ENCODE measurements around the gene LBR.

The LBR gene

GRCh38 chr1:225442123-225442505, 14.3 kb upstream of the LBR start:
- no peak for DNase-seq

- DNase-seq, result peak; percentile 39
Observed at GRCh38 chr1:225441314-225442122, 13.7 kb upstream of the LBR start.

- no peak for DNase-seq
Observed at GRCh38 chr1:225440380-225441221, 12.8 kb upstream of the LBR start.

GRCh38 chr1:225437710-225438437, 10.0 kb upstream of the LBR start:
- DNase-seq, result peak; percentile 47

- no peak for DNase-seq
Observed at GRCh38 chr1:225435957-225436392, 8.1 kb upstream of the LBR start.

GRCh38 chr1:225435487-225435886, 7.6 kb upstream of the LBR start:
- no peak for DNase-seq

- no peak for DNase-seq
Observed at GRCh38 chr1:225435076-225435475, 7.2 kb upstream of the LBR start.

- no peak for DNase-seq
Observed at GRCh38 chr1:225434046-225434445, 6.2 kb upstream of the LBR start.

GRCh38 chr1:225431081-225431863, 3.4 kb upstream of the LBR start:
- no peak for DNase-seq

- DNase-seq, result no peak
Observed at GRCh38 chr1:225430301-225430700, 2.5 kb upstream of the LBR start.

- peak; percentile 67 for DNase-seq
Observed at GRCh38 chr1:225428881-225429455, 1.1 kb upstream of the LBR start.

- peak; percentile 92 for DNase-seq
Observed at GRCh38 chr1:225428068-225428880, 436 bp upstream of the LBR start.

GRCh38 chr1:225426395-225427234, 1.2 kb downstream of the LBR start:
- DNase-seq, result peak; percentile 40

GRCh38 chr1:225425201-225425786, 2.5 kb downstream of the LBR start:
- DNase-seq, result peak; percentile 48

GRCh38 chr1:225424562-225425200, 3.2 kb downstream of the LBR start:
- DNase-seq, result no peak

- DNase-seq, result no peak
Observed at GRCh38 chr1:225423518-225423855, 4.4 kb downstream of the LBR start.

- no peak for DNase-seq
Observed at GRCh38 chr1:225422795-225423517, 4.9 kb downstream of the LBR start.

- peak; percentile 23 for DNase-seq
Observed at GRCh38 chr1:225422031-225422605, 5.7 kb downstream of the LBR start.

Data from inflammatory macrophage treated with lipopolysaccharide for 4 hours (primary cell).